ENCODE measurements around the gene BSCL2.

- TF ChIP-seq POLR2A (IDR thresholded peaks at IDR 0.05; ENCODE audit: low read depth, low read length) (no peak), SPI1 (IDR thresholded peaks at IDR 0.05; ENCODE audit: low read depth, low read length) (no peak), TAF1 (IDR thresholded peaks at IDR 0.05; ENCODE audit: low read depth, low read length) (no peak), POLR2AphosphoS5 (IDR thresholded peaks at IDR 0.05; ENCODE audit: low read depth, low read length) (no peak), POU2F2 (IDR thresholded peaks at IDR 0.05; ENCODE audit: low read depth, low read length) (no peak), PAX5 (IDR thresholded peaks at IDR 0.05; ENCODE audit: insufficient read depth, low read length, severe bottlenecking) (no peak)
These were observed 58.3 kb downstream of the BSCL2 start for GRCh38 chr11:62648967-62649364.
